H9 (cell line): ENCODE data around the gene LBH. TPM values are rescaled to one million over a fixed set of nuclear protein-coding genes. Genes with fewer than 3 reads are reported as not detected.

Experiments
- DNase-seq: peaks from one replicate; pipeline ENCODE4 v3.0.0-alpha.2; 2017
- H2AFZ ChIP-seq: one replicate; pipeline ENCODE4 v1.6.1; 2013; ENCODE audit warnings: mild to moderate bottlenecking, low read length, control low read depth, moderate library complexity
- H2AK5ac ChIP-seq: 2 replicates; pipeline ENCODE4 v1.6.1; 2013; ENCODE audit warnings: low read length, control low read depth, mixed read lengths; ENCODE audit not compliant: insufficient read length
- H2BK120ac ChIP-seq: one replicate; pipeline ENCODE4 v1.6.1; 2013; ENCODE audit warnings: low read depth, mild to moderate bottlenecking, low read length, control low read depth, inconsistent platforms; ENCODE audit not compliant: poor library complexity, severe bottlenecking
- H2BK12ac ChIP-seq: 2 replicates; pipeline ENCODE4 v1.6.1; 2013; ENCODE audit warnings: low read length, control low read depth, mixed read lengths, low read depth; ENCODE audit not compliant: insufficient read length
- H2BK15ac ChIP-seq: 2 replicates; pipeline ENCODE4 v1.6.1; 2013; ENCODE audit warnings: low read depth, low read length, control low read depth
- H2BK20ac ChIP-seq: one replicate; pipeline ENCODE4 v1.6.1; 2013; ENCODE audit warnings: low read depth, mild to moderate bottlenecking, low read length, control low read depth, inconsistent platforms; ENCODE audit not compliant: poor library complexity, severe bottlenecking
- H2BK5ac ChIP-seq: 2 replicates; pipeline ENCODE4 v1.6.1; 2013; ENCODE audit warnings: low read length, control low read depth, mixed read lengths; ENCODE audit not compliant: insufficient read length
- H3K14ac ChIP-seq: 2 replicates; pipeline ENCODE4 v1.6.1; 2013; ENCODE audit warnings: low read length, control low read depth; ENCODE audit not compliant: insufficient read depth
- H3K18ac ChIP-seq: 2 replicates; pipeline ENCODE4 v1.6.1; 2013; ENCODE audit warnings: low read depth, mild to moderate bottlenecking, mixed read lengths, low read length, control low read depth; ENCODE audit not compliant: insufficient read length
- H3K23ac ChIP-seq: 2 replicates; pipeline ENCODE4 v1.6.1; 2013; ENCODE audit warnings: low read length, control low read depth, mixed read lengths, low read depth; ENCODE audit not compliant: insufficient read length
- H3K23me2 ChIP-seq: 2 replicates; pipeline ENCODE4 v1.6.1; 2013; ENCODE audit warnings: low read depth, mild to moderate bottlenecking, mixed read lengths, low read length, control low read depth; ENCODE audit not compliant: insufficient read length, poor library complexity, severe bottlenecking
- H3K27ac ChIP-seq: 2 replicates; pipeline ENCODE4 v1.5.1; 2013; ENCODE audit warnings: low read length, control low read depth, mixed read lengths, low read depth; ENCODE audit not compliant: insufficient read length
- H3K27me3 ChIP-seq: 2 replicates; pipeline ENCODE4 v1.6.1; 2013; ENCODE audit warnings: low read length, control low read depth, inconsistent platforms; ENCODE audit not compliant: insufficient read depth
- H3K4ac ChIP-seq: 2 replicates; pipeline ENCODE4 v1.6.1; 2013; ENCODE audit warnings: low read depth, mild to moderate bottlenecking, control low read depth, inconsistent platforms, low read length, moderate library complexity
- H3K4me1 ChIP-seq: 2 replicates; pipeline ENCODE4 v1.6.1; 2013; ENCODE audit warnings: low read length, control low read depth, inconsistent platforms; ENCODE audit not compliant: insufficient read depth
- H3K4me2 ChIP-seq: 2 replicates; pipeline ENCODE4 v1.6.1; 2013; ENCODE audit warnings: low read length, control low read depth, mixed read lengths; ENCODE audit not compliant: insufficient read length, insufficient read depth
- H3K56ac ChIP-seq: 2 replicates; pipeline ENCODE4 v1.6.1; 2013; ENCODE audit warnings: low read depth, mild to moderate bottlenecking, mixed read lengths, low read length, control low read depth; ENCODE audit not compliant: insufficient read length
- H3K79me1 ChIP-seq: 2 replicates; pipeline ENCODE4 v1.6.1; 2013; ENCODE audit warnings: low read depth, mild to moderate bottlenecking, moderate library complexity, low read length, control low read depth, inconsistent platforms; ENCODE audit not compliant: insufficient read depth, poor library complexity, severe bottlenecking
- H3K79me2 ChIP-seq: 2 replicates; pipeline ENCODE4 v1.6.1; 2013; ENCODE audit warnings: low read length, control low read depth, inconsistent platforms; ENCODE audit not compliant: insufficient read depth
- H3K9ac ChIP-seq: 2 replicates; pipeline ENCODE4 v1.6.1; 2013; ENCODE audit warnings: low read length, control low read depth, mixed read lengths; ENCODE audit not compliant: insufficient read length; ENCODE audit errors: extremely low read depth
- H3K9me3 ChIP-seq: one replicate; pipeline ENCODE4 v1.6.1; 2013; ENCODE audit warnings: low read depth, low read length, inconsistent platforms; ENCODE audit not compliant: control insufficient read depth
- H3T11ph ChIP-seq: one replicate; pipeline ENCODE4 v1.6.1; 2013; ENCODE audit warnings: mild to moderate bottlenecking, low read length, control low read depth, inconsistent platforms
- H4K20me1 ChIP-seq: one replicate; pipeline ENCODE4 v1.6.1; 2013; ENCODE audit not compliant: control insufficient read depth, insufficient read length, insufficient read depth
- H4K5ac ChIP-seq: 2 replicates; pipeline ENCODE4 v1.6.1; 2013; ENCODE audit warnings: low read depth, mild to moderate bottlenecking, mixed read lengths, low read length, control low read depth; ENCODE audit not compliant: insufficient read length
- H4K8ac ChIP-seq: replicated peaks from 2 replicates; pipeline ENCODE4 v1.6.1; 2013; ENCODE audit warnings: low read length, control low read depth, mixed read lengths, low read depth; ENCODE audit not compliant: insufficient read length
- H4K91ac ChIP-seq: 2 replicates; pipeline ENCODE4 v1.6.1; 2013; ENCODE audit warnings: low read depth, mild to moderate bottlenecking, moderate library complexity, mixed read lengths, low read length, control low read depth; ENCODE audit not compliant: insufficient read length
- H3K27ac Mint-ChIP-seq, 3 experiments: 2 replicates in 2 of 3; 3 replicates in 1 of 3; pipeline ENCODE4 v1.8.0; 2020 to 2021; ENCODE audit warnings: mixed read lengths in 3 of 3, mild to moderate bottlenecking in 1 of 3, moderate library complexity in 1 of 3
- H3K27me3 Mint-ChIP-seq: 2 replicates; pipeline ENCODE4 v1.8.0; 2021; ENCODE audit warnings: low read depth, mild to moderate bottlenecking, moderate library complexity, mixed read lengths
- H3K36me3 Mint-ChIP-seq, 3 experiments: 2 replicates in 2 of 3; 3 replicates in 1 of 3; pipeline ENCODE4 v1.8.0; 2020 to 2021; ENCODE audit warnings: low read depth in 3 of 3, mixed read lengths in 3 of 3; ENCODE audit not compliant: insufficient read depth in 1 of 3
- H3K4me1 Mint-ChIP-seq, 2 experiments: 2 replicates each; pipeline ENCODE4 v1.8.0; 2020; ENCODE audit warnings: mixed read lengths in 2 of 2
- H3K4me3 Mint-ChIP-seq, 2 experiments: 2 replicates in 1 of 2; 3 replicates in 1 of 2; pipeline ENCODE4 v1.8.0; 2020 to 2021; ENCODE audit warnings: mild to moderate bottlenecking in 2 of 2, mixed read lengths in 2 of 2, moderate library complexity in 1 of 2
- H3K9me3 Mint-ChIP-seq, 2 experiments: 2 replicates in 1 of 2; 3 replicates in 1 of 2; pipeline ENCODE4 v1.8.0; 2020; ENCODE audit warnings: mild to moderate bottlenecking in 2 of 2, mixed read lengths in 2 of 2, moderate library complexity in 1 of 2
- CTCF ChIP-seq: fragments of 200-600 bp; sonication (generic); conservative IDR thresholded peaks from 3 replicates; pipeline ENCODE4 v1.8.0; 2021; ENCODE audit warnings: antibody characterized with exemption, mild to moderate bottlenecking
- WGBS: extraction: QIAGEN DNeasy Blood & Tissue Kit; methylation state at CpG from one replicate; pipeline ENCODE4 v1.1.7; 2013; ENCODE audit warnings: missing lambda C conversion rate, low lambda C conversion rate, mixed read lengths; ENCODE audit not compliant: insufficient read length; ENCODE audit errors: extremely low coverage; 5-methylcytosine and 5-hydroxymethylcytosine counted together
- total RNA-seq: library from RNA; stranded (reverse); gene quantifications from 2 replicates; pipeline ENCODE4 v1.2.1, GENCODE V29; 2021

LBH gene
- total RNA-seq, 1 experiment from 2014 or later, result 53.0 TPM

- peaks cover 4% of the 10 kb centered on the region; the same call in 1 of the 2 replicates for H3K4me1 ChIP-seq
- H3K23me2 ChIP-seq, result no peaks in the 10 kb centered on the region
- no peak overlapping the region for H4K8ac ChIP-seq
- no peak overlapping the region for H3K23ac ChIP-seq
- no peaks in the 10 kb centered on the region for H3K27me3 ChIP-seq
- no CpG with 5 or more reads among the region's 8 CpGs for WGBS
- no peak overlapping the region for H3K4ac ChIP-seq
- H3K4me2 ChIP-seq, result no peak overlapping the region
- no peak overlapping the region for H4K91ac ChIP-seq
- no peak for TF ChIP-seq CTCF
- no peak overlapping the region for H3K56ac ChIP-seq
- Mint-ChIP-seq H3K27me3 (no peaks in the 10 kb centered on the region; the same call in 1 of the 2 replicates), H3K36me3 (no peaks in the 10 kb centered on the region; a peak in 1 of 7 replicates), H3K27ac (no peak overlapping the region), H3K9me3 (0 out of 5 replicates have a peak, but pooled peaks cover 0 to 2% of the 10 kb centered on the region in 2 experiments), H3K4me1 (peaks cover 9 to 11% of the 10 kb centered on the region in 2 experiments), H3K4me3 (no peak overlapping the region)
- no peak overlapping the region for H3K14ac ChIP-seq
- no peak overlapping the region for H2BK12ac ChIP-seq
- no peak overlapping the region for H3K27ac ChIP-seq
- H3K18ac ChIP-seq, result no peak overlapping the region
- no peak overlapping the region for H2AFZ ChIP-seq
- no peaks in the 10 kb centered on the region for H3K9me3 ChIP-seq
- H3K9ac ChIP-seq, result no peak overlapping the region
- H3K79me2 ChIP-seq, result no peaks in the 10 kb centered on the region
- H4K5ac ChIP-seq, result no peak overlapping the region
- DNase-seq, result no peak
- H2BK5ac ChIP-seq, result no peak overlapping the region
- no peak overlapping the region for H2BK20ac ChIP-seq
- no peaks in the 10 kb centered on the region for H3K79me1 ChIP-seq
- no peak overlapping the region for H3T11ph ChIP-seq
- no peaks in the 10 kb centered on the region for H4K20me1 ChIP-seq
- no peak overlapping the region for H2BK120ac ChIP-seq
- no peak overlapping the region for H2BK15ac ChIP-seq
- H2AK5ac ChIP-seq, result no peak overlapping the region
Observed at GRCh38 chr2:30280596-30281434, 49.5 kb downstream of the LBH start.
